A673 (cell line): Measurements from ENCODE around the gene TBX5. TPM values are rescaled to one million over a fixed set of nuclear protein-coding genes. Genes with fewer than 3 reads are reported as not detected.

ENCODE experiments used
- BruUV-seq: library from RNA; stranded (reverse); fragments of 400-500 nt; replicated peaks from 2 replicates; lab custom pipeline; 2021; lab: Mats Ljungman, UMichigan
- CTCF ChIA-PET: fragments of 300-600 bp; sonication (Branson Sonifier 250); formaldehyde crosslinking; loops from one replicate; lab custom pipeline; 2022; ENCODE audit warnings: antibody characterized with exemption; lab: Charles Lee
- POLR2A ChIA-PET: fragments of 300-600 bp; sonication (Branson Sonifier 250); formaldehyde crosslinking; loops from one replicate; lab custom pipeline; 2022; ENCODE audit warnings: antibody characterized with exemption; ENCODE audit not compliant: low non-redundant PET; lab: Charles Lee
- DNase-seq: peaks from one replicate; pipeline ENCODE4 v3.0.0-alpha.2; 2015; ENCODE audit warnings: low spot score
- H3K27ac ChIP-seq: fragments of 200-600 bp; sonication (generic); 2 replicates; pipeline ENCODE4 v1.5.1; 2016; ENCODE audit warnings: mixed run types, low read depth, mild to moderate bottlenecking, mixed read lengths, antibody characterized with exemption, low read length; ENCODE audit not compliant: poor library complexity, severe bottlenecking
- H3K27me3 ChIP-seq: fragments of 200-600 bp; sonication (generic); replicated peaks from 2 replicates; pipeline ENCODE4 v1.6.1; 2017; ENCODE audit warnings: mixed run types, low read depth, mild to moderate bottlenecking, mixed read lengths, antibody characterized with exemption, low read length; ENCODE audit not compliant: insufficient read depth, poor library complexity
- H3K36me3 ChIP-seq: fragments of 200-600 bp; sonication (generic); 2 replicates; pipeline ENCODE4 v1.6.1; 2016; ENCODE audit warnings: mixed run types, mild to moderate bottlenecking, mixed read lengths, antibody characterized with exemption, low read length; ENCODE audit not compliant: insufficient read depth, poor library complexity, severe bottlenecking
- H3K4me1 ChIP-seq: fragments of 200-600 bp; sonication (generic); 2 replicates; pipeline ENCODE4 v1.6.1; 2017; ENCODE audit warnings: mixed run types, mild to moderate bottlenecking, mixed read lengths, antibody characterized with exemption, low read length; ENCODE audit not compliant: insufficient read depth, poor library complexity, severe bottlenecking
- H3K4me3 ChIP-seq: fragments of 200-600 bp; sonication (generic); 2 replicates; pipeline ENCODE4 v1.5.1; 2016; ENCODE audit warnings: low read depth, mixed run types, mild to moderate bottlenecking, mixed read lengths, low read length; ENCODE audit not compliant: poor library complexity, severe bottlenecking
- H3K9me3 ChIP-seq: fragments of 200-600 bp; sonication (generic); 2 replicates; pipeline ENCODE4 v1.6.1; 2016; ENCODE audit warnings: mixed run types, low read depth, mild to moderate bottlenecking, mixed read lengths, antibody characterized with exemption, low read length; ENCODE audit not compliant: poor library complexity, severe bottlenecking
- CTCF ChIP-seq: fragments of 300-800, 200-600 bp; sonication (generic); conservative IDR thresholded peaks from 2 replicates; pipeline ENCODE4 v1.5.1; 2017; ENCODE audit warnings: low read depth, mild to moderate bottlenecking, antibody characterized with exemption, low read length, moderate library complexity, mixed read lengths
- EZH2 ChIP-seq: fragments of 200-600 bp; sonication (generic); IDR thresholded peaks from 2 replicates; pipeline ENCODE4 v1.6.1; 2017; ENCODE audit warnings: borderline replicate concordance, low read depth, mild to moderate bottlenecking, mixed read lengths, antibody characterized with exemption, low read length; ENCODE audit not compliant: poor library complexity, severe bottlenecking
- intact Hi-C: fragments of 100-400 bp; cut with micrococcal nuclease; formaldehyde crosslinking; loops from one replicate; pipeline ENCODE4 v1.10.0; 2022; ENCODE audit not compliant: unreplicated experiment
- total RNA-seq: library from RNA; stranded (reverse); gene quantifications from 2 replicates; pipeline ENCODE4 v1.2.3, GENCODE V29; 2021

TBX5 gene
- total RNA-seq, 1 experiment from 2014 or later = 2.1 TPM

GRCh38 chr12:114395755-114396152 lies 10.2 kb downstream of the TBX5 start:
- BruUV-seq = no TSS peak
- Histone ChIP-seq H3K27ac (no peak overlapping the region), H3K4me1 (no peaks in the 10 kb centered on the region), H3K9me3 (no peaks in the 10 kb centered on the region), H3K27me3 (no peaks in the 10 kb centered on the region), H3K36me3 (no peaks in the 10 kb centered on the region), H3K4me3 (no peak overlapping the region)
- intact Hi-C loops = no loop called here
- ChIA-PET CTCF (no interaction called here), POLR2A (no interaction called here)
- no peak for TF ChIP-seq EZH2
- TF ChIP-seq CTCF = no peak
- DNase-seq = no peak

- no peak for DNase-seq
- Histone ChIP-seq H3K4me3 (no peak overlapping the region), H3K27ac (no peak overlapping the region), H3K36me3 (no peaks in the 10 kb centered on the region), H3K9me3 (no peaks in the 10 kb centered on the region), H3K4me1 (no peaks in the 10 kb centered on the region), H3K27me3 (no peaks in the 10 kb centered on the region)
- BruUV-seq = no TSS peak
- ChIA-PET CTCF (no interaction called here), POLR2A (no interaction called here)
- intact Hi-C loops = no loop called here
- TF ChIP-seq EZH2 (no peak), CTCF (no peak)
These were observed 10.7 kb downstream of the TBX5 start for GRCh38 chr12:114395233-114395632.

- ChIA-PET CTCF (no interaction called here), POLR2A (no interaction called here)
- Histone ChIP-seq H3K4me3 (no peak overlapping the region), H3K27ac (no peak overlapping the region), H3K36me3 (no peaks in the 10 kb centered on the region), H3K9me3 (no peaks in the 10 kb centered on the region), H3K27me3 (no peaks in the 10 kb centered on the region), H3K4me1 (no peaks in the 10 kb centered on the region)
- intact Hi-C loops = no loop called here
- BruUV-seq = no TSS peak
- DNase-seq = no peak
- TF ChIP-seq CTCF = no peak
These were observed 12.4 kb downstream of the TBX5 start for GRCh38 chr12:114393569-114393968.
